ENCODE results near the gene HIP1R.

The HIP1R gene

DNA sequence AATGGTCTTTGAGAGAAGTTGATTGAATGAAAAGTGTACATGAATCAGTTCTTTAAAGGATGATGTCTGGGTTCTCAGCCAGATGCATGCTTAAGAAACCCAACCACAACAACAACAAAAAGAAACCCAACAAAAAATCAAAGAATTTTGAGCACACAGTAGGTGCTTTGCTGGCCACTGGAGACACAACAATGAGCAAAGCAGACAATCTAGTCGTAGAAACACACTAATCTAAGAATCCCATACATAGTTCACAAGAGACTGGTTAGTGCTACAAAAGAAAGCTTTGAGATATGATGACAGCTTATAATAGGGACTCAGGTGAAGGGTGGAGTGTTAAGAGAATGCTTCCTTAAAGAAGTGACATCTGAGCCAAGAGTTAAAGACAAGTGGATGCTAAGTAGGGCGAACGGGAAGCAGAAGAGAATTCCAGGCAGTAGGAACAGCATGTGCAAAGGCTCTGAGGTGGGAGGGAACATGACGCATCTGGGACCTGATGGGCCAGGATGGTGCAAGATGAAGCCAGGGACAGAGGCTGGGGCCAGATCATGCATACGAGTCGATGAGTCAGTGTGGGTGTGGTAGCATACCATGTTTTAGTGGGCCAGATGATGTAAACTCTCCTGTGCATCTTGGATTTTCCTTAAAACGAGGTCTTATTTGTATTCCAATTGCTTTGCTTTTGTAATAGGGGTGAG is 4.6 kb upstream of the HIP1R start:
- peak; percentile 67 for DNase-seq (ENCODE audit: low spot score)

GRCh38 chr12:122834104-122834920 is 945 bp upstream of the HIP1R start:
- DNase-seq (ENCODE audit: low spot score), result peak; percentile 72

GRCh38 chr12:122835750-122836026 is 431 bp downstream of the HIP1R start:
- DNase-seq (ENCODE audit: low spot score), result no peak

DNA sequence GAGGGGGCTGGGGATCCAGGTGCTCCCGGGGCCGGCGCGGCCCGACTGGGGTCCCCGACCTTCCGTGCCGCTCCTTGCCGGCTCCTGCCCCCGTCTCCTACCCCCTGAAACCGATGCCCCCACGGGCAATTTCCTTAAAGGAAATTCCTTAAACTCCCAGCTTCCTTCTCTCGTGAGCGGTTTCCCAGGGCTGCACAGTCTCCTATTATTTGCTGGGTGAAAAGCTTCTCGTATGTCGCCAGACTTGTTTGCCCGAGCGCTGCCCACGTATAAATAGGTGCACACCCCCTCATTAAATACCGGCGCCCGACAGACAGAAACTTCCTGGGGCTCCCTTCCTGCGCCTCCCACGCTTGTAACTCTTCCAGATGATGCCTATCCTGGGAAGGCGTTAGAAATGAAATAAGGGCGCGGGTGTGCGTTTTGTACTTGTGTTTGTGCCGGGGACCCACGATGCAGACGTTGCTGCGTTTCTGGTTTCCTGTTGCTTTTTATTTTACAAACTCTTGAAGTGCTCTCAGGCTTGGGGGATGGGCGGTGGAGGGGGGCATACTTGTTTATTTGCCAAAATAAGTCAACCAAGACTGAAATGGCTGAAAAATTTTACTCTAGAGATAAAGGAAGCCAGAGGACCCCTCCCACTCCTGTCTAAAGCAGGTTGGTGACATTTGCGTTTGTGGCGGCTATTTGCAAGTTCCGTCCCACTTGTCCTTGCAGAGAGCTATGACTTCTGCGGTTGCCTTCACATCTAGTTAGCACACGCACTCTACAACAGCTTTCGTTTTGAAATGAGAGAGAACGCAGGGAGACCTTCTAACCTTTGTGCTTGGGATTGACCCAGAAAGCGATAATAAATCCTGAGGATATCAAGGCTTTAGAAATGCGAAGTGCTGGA is 1.0 kb downstream of the HIP1R start:
- peak; percentile 65 for DNase-seq (ENCODE audit: low spot score)

DNA sequence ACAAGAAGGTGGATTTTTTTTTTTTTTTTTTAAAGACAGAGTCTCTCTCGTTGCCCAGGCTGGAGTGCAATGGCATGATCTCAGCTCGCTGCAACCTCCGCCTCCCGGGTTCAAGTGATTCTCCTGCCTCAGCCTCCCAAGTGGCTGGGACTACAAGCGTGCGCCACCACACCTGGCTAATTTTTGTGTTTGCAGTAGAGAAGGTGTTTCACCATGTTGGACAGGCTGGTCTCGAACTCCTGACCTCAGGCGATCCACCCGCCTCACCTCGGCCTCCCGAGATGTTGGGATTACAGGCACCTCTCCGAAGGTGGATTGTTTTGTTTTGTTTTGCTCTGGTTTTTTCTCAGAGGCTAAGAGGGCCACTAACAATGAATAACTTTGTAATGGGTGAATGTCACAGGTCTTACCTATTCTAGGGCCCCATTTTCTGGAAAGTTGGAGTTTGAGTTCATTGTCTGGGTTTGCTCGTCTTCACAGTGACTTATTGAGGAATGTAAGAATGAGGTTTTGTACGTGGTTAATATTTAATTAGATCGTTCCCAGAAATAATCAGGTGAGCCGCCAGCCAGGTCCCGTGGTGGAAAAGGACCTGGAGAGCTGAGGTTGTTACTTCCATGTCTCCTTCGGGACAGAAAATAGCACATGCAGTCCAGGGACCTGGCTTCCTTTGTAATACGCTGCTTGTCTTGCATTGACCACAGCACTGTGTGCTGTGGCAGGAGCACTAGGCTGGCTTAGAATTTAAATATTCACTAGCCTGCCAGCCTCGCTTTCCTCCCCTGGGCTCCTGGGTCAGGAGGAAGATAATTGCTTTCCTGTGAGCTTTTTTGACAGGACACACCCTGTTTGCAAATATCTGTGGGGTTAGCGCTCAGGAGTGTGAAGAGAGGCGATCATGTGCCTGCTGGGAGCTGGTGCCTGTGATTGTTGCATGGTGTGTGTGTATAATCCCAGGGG is 2.3 kb downstream of the HIP1R start:
- no peak for DNase-seq (ENCODE audit: low spot score)

GRCh38 chr12:122838841-122839240 is 3.6 kb downstream of the HIP1R start:
- DNase-seq (ENCODE audit: low spot score), result no peak

GRCh38 chr12:122839907-122840554 is 4.8 kb downstream of the HIP1R start:
- no peak for DNase-seq (ENCODE audit: low spot score)

DNA sequence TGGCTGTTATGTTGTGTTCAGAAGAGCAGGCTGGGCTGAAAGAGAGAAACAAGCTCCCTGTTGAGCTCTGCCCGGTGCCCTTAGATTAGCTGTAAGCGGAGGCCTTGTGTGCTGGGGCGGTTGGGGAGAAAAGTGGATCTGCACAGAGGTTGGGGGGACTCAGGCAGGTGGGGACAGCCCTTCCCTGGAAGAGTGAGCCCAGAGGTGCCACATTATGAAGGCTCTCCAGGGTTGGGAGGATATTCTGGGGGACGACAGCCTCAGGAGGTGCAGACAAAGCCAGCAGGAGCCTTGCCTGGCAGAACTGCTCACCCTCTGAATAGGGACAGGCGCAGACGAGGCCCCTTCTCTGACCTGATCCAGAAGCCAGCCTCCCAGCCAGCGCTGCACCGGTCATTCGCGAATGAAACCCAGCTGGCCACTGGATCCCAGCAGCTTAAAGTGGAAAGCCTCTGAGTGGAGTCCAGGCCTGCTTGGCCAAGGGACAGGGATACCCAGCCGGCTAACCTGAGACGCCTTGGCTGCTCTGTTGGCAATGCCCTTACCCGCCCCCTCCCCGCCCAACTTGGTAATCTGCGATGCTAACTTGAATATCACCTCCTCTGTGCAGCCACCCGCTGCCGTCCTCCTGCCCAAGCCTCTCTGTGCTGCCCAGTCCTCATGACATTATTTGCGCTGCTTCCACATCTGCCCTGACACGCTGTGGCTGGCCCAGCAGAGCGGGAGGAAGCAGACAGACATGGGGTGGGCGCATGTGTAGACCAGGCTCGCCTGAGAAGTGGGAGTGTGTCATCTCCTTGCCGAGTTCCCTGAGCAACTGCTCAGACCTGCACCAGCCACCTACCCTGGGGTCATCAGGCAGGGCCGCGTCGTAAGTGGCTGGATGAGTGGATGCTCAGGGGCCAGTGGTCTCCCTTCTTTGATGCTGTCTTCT is 5.6 kb downstream of the HIP1R start:
- no peak for DNase-seq (ENCODE audit: low spot score)

DNA sequence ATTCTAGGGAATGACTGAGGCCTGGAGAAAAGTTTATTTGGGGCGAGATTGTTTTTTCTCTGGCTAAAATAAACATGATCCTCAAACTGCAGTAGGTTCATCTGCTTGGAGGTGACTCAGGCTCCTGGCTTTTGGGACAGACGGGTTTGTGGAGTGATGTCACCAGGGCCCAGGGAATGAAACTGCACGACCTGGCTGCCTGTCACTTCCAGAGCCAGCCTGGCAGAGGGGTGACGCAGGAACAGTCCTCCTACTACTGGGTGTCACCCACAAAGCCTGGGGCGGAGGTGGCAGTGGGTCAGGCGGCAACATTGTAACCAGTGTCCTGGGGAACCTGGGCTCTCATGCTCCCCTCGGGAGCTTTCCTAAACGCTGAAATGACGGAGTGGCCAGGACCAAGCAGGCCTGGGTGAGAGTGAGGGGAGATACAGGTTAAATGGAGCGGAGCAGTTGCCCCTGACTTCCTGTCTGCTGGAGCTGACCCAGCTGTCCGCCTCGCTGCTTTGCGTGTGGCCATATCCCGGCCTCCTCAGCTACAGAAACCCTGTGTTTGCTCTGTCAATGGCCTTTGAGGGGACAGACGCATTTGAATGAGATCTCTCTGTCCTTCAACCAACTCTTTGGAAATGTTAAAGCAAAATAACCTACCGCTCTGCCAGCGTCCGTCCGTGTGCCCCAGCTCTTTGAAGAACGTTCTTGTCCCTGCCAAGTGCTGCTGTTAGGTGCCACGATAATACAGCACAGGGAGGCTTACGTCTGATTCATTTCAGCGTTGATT is 6.5 kb downstream of the HIP1R start:
- peak; percentile 65 for DNase-seq (ENCODE audit: low spot score)

GRCh38 chr12:122842505-122843405 is 7.5 kb downstream of the HIP1R start:
- DNase-seq (ENCODE audit: low spot score), result no peak

- DNase-seq (ENCODE audit: low spot score), result no peak
These were observed 8.2 kb downstream of the HIP1R start for GRCh38 chr12:122843455-122843854.

DNA sequence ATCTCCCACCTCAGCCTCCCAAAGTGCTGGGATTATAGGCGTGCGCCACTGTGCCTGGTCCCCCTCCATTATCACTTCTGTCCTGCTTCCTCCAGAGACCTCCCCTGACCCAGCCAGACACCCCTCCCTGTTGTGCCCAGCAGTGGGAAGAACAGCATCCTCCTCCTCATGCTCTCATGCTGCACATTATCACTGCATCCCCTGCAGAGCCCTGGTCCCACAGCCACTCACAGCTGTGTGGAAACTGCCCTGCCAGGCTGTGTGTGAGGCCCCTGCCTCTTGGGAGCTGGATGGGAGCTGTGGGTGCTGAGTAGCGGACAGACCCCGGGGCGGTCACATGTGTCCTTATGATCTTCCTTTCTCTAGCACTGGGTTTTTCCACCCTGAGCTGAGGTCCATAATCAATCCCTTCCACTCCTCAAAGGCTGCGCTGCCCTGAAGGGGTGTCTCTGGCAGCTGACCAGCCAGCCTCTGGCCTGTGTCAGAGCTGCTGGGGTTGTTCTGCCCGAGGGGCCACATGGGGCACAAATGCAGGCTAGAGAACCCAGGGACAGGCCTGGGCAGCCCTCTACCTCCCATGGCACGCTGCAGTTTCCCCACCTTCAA is 9.2 kb downstream of the HIP1R start:
- DNase-seq (ENCODE audit: low spot score), result no peak

DNA sequence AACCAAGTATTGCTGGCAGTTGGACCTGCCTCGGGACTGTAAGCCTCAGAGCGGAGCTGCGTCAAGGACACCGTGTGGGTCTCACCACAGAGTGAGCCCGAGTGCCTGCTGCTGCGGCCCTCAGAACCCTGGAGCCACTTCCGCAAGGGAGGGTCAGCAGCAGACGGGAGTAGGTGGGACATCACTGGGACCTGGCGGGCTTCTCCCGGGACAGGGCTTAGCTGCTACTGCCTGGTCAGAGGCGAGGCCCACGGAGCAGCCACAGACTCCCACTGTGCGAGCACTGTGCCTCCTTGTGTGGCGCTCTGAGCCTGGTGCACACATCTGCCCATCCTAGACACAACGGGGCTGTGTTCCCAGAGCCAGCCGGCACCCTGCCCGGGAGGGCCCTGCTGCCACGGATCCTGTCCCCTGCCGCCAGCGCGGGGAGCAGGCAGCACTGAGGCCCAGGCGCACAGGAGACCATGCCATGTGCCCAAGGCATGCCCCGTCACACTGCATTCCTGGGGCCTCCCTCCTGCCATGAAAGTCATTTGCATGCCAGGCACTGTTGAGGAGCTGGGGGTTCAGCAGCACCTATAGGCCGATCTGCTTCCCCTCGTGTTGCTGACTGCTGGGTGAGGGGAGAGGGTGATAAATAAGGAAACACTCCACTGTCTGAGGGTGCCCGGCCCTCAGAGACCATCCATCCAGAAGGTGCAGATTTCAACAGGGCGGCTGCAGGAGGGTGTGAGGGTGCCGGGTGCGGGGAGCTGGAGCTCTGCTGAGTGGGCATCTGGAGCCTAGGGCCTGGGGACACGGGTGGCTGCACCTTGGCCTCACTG is 10.0 kb downstream of the HIP1R start:
- DNase-seq (ENCODE audit: low spot score), result no peak

DNA sequence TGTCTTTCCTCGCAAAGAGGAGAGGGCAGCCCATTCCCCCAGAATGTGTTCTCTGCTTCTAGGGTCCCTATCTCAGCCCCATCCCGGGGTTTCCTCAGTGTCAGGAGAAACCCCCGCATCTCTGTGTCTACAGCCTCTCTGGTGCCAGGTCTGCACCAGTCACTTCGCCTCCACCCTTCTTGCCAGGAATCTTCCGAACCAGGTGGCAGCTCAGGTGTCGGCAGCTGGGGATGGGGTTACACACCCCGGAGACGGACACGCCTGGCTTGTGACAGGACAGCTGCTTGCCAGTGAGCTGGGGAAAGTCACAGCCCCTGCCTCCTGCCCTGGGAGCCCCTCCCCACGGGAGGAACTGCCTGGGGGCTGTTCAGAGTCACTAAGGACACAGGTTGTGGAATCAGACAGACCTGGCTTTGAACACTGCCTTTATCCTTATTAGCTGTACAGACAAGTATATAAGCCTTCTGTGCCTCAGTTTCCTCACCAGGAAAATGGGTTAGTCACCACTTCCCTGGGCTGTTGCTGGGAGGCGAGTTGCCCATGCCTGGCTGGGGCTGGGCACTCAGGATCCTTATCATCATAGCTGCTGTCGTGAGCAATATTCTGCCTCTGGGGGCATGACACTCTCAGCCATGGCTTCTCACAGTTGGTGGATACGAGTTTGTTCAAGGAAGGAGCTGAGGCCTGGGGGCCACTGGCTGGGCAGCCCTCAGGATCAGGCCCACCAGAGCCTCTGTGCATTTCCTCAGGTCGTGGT is 10.8 kb downstream of the HIP1R start:
- DNase-seq (ENCODE audit: low spot score), result no peak

GRCh38 chr12:122846622-122847515 is 11.6 kb downstream of the HIP1R start:
- DNase-seq (ENCODE audit: low spot score), result no peak

Measured in GM03348 (cell line).